ENCODE data around the gene REXO1. TPM values are rescaled to one million over a fixed set of nuclear protein-coding genes. Genes with fewer than 3 reads are reported as not detected.

The REXO1 gene
- total and polyA plus RNA-seq, 9 of the 15 experiments (the other 6 are each of a cell fraction or from before 2014, with no cell fraction given) = 0.04 to 63.3 (median 15.8) TPM

DNA sequence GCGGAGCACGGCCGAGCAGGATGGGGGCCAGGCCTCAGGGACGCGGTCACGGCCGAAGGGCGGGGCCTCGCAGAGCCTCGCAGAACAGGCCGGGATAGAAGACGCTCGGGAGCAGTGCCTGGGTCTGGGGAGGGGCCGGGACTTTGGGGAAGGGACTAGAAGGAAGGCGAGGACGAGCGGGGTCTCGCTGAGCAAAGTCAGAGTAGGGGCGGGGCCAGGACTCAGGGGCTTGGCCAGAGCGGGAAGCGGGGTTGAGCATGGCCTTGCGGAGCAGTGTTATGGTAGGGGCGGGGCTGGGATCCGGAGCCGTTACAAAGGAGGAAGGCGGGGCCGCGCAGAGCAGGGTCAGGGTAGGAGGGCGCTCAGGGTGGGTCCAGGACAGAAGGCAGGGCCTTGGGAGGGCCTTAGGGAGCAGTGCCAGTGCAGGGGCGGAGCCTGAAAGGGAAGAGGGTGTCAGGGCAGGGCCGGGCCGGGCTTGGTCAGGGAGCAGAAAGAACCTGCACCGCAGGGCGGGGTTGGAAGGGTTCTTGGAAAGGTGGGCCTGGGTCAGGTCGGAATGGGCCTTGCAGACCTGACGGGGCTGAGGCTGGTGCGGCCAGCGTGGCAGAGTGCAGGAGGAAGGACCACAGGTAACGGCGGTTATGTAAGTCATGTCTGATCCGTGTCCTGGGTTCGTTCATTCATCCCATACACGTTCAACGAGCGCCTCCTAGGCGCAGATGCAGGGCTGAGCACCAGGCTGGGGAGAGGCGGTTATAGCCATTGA lies 35.7 kb downstream of the REXO1 start (continued):
- TF ChIP-seq, protein P1, sequence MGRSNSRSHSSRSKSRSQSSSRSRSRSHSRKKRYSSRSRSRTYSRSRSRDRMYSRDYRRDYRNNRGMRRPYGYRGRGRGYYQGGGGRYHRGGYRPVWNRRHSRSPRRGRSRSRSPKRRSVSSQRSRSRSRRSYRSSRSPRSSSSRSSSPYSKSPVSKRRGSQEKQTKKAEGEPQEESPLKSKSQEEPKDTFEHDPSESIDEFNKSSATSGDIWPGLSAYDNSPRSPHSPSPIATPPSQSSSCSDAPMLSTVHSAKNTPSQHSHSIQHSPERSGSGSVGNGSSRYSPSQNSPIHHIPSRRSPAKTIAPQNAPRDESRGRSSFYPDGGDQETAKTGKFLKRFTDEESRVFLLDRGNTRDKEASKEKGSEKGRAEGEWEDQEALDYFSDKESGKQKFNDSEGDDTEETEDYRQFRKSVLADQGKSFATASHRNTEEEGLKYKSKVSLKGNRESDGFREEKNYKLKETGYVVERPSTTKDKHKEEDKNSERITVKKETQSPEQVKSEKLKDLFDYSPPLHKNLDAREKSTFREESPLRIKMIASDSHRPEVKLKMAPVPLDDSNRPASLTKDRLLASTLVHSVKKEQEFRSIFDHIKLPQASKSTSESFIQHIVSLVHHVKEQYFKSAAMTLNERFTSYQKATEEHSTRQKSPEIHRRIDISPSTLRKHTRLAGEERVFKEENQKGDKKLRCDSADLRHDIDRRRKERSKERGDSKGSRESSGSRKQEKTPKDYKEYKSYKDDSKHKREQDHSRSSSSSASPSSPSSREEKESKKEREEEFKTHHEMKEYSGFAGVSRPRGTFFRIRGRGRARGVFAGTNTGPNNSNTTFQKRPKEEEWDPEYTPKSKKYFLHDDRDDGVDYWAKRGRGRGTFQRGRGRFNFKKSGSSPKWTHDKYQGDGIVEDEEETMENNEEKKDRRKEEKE (IDR thresholded peaks at IDR 0.05; ENCODE audit: borderline replicate concordance in 1 of 2, control insufficient read depth in 1 of 2, low read depth in 2 of 2, low read length in 1 of 2) = no peak
- TF ChIP-seq XRCC4 (IDR thresholded peaks at IDR 0.05; ENCODE audit: extremely low read depth, insufficient read depth, insufficient read length) = no peak
- no peak for TF ChIP-seq ARID2 (IDR thresholded peaks at IDR 0.05)
- TF ChIP-seq NBN (IDR thresholded peaks at IDR 0.05; ENCODE audit: low read depth) = peak; percentile 81
- TF ChIP-seq ELF1 (tag; IDR thresholded peaks at IDR 0.05) = no peak; the same call in 1 of the 2 replicates
- no peak for TF ChIP-seq EGR1 (conservative IDR thresholded peaks at IDR 0.05)
- peak; percentile 79 for TF ChIP-seq FIP1L1 (IDR thresholded peaks at IDR 0.05; ENCODE audit: low read depth, low read length, poor library complexity, severe bottlenecking)
- no peak for TF ChIP-seq CUX1 (CRISPR knock-in tag; IDR thresholded peaks at IDR 0.05)
- TF ChIP-seq RCOR1 (IDR thresholded peaks at IDR 0.05; ENCODE audit: borderline replicate concordance in 1 of 2, low read depth in 2 of 2, low read length in 2 of 2) = no peak
- no peak for TF ChIP-seq ZNF212 (CRISPR knock-in tag; IDR thresholded peaks at IDR 0.05)
- peak; percentile 85 for TF ChIP-seq POLR2G (IDR thresholded peaks at IDR 0.05; ENCODE audit: low read depth, low read length)
- TF ChIP-seq UBTF (IDR thresholded peaks at IDR 0.05; ENCODE audit: borderline replicate concordance in 1 of 2, low read depth in 2 of 2, low read length in 2 of 2) = no peak; a peak in 1 of 4 replicates
- TF ChIP-seq TCF7L2 (IDR thresholded peaks at IDR 0.05; ENCODE audit: low read depth, low read length) = no peak
- TF ChIP-seq ZNF3 (CRISPR knock-in tag; IDR thresholded peaks at IDR 0.05) = no peak
- no peak for TF ChIP-seq ZNF24 (IDR thresholded peaks at IDR 0.05)

Measured in K562 (cell line).